Activated naive CD8-positive, alpha-beta T cell treated with anti-CD3 and anti-CD28 coated beads for 36 hours (primary cell): Measurements from ENCODE around the gene GSTA5. TPM values are rescaled to one million over a fixed set of nuclear protein-coding genes. Genes with fewer than 3 reads are reported as not detected.
"Not testable (repeated sequence)": the region's sequence is repeated elsewhere in the genome, so short reads cannot be mapped to it uniquely, and the experiment has no call there.

Experiments used
- DNase-seq: peaks from one replicate; pipeline ENCODE4 v3.0.0; 2021
- H3K27ac Mint-ChIP-seq: one replicate; pipeline ENCODE4 v1.8.0; 2022; ENCODE audit warnings: mild to moderate bottlenecking, moderate library complexity, mixed read lengths
- H3K27me3 Mint-ChIP-seq: one replicate; pipeline ENCODE4 v1.8.0; 2022; ENCODE audit warnings: mild to moderate bottlenecking, mixed read lengths
- H3K36me3 Mint-ChIP-seq: one replicate; pipeline ENCODE4 v1.8.0; 2021; ENCODE audit warnings: mild to moderate bottlenecking, mixed read lengths
- H3K4me1 Mint-ChIP-seq: one replicate; pipeline ENCODE4 v1.8.0; 2021; ENCODE audit warnings: mixed read lengths
- H3K4me3 Mint-ChIP-seq: one replicate; pipeline ENCODE4 v1.8.0; 2022; ENCODE audit warnings: mild to moderate bottlenecking, moderate library complexity, mixed read lengths
- H3K9me3 Mint-ChIP-seq: one replicate; pipeline ENCODE4 v1.8.0; 2022; ENCODE audit warnings: mixed read lengths
- total RNA-seq, 2 experiments: library from RNA; stranded (reverse); gene quantifications; one replicate each; pipeline ENCODE4 v1.2.3, GENCODE V29; 2021

GSTA5 gene
- total RNA-seq, 2 experiments from 2014 or later, result not detected

- H3K4me3 Mint-ChIP-seq, result no peak overlapping the region
- no peaks in the 10 kb centered on the region for H3K4me1 Mint-ChIP-seq
- no peak overlapping the region for H3K27ac Mint-ChIP-seq
- peaks cover 6% of the 10 kb centered on the region for H3K27me3 Mint-ChIP-seq
- no peak for DNase-seq
- no peaks in the 10 kb centered on the region for H3K36me3 Mint-ChIP-seq
- H3K9me3 Mint-ChIP-seq, result no peaks in the 10 kb centered on the region
These were observed 18.8 kb downstream of the GSTA5 start for GRCh38 chr6:52821842-52822241.

- Mint-ChIP-seq H3K27ac (no peak overlapping the region), H3K27me3 (peaks cover 6% of the 10 kb centered on the region)
These were observed 20.4 kb downstream of the GSTA5 start for GRCh38 chr6:52820198-52820597.

GRCh38 chr6:52815167-52816092, 25.2 kb downstream of the GSTA5 start:
- Mint-ChIP-seq H3K27me3 (peaks cover 3% of the 10 kb centered on the region), H3K36me3 (no peaks in the 10 kb centered on the region), H3K4me1 (peaks cover 3% of the 10 kb centered on the region), H3K9me3 (no peaks in the 10 kb centered on the region), H3K27ac (no peak overlapping the region), H3K4me3 (no peak overlapping the region)
- peak; percentile 31 for DNase-seq

More at GRCh38 chr6:52820198-52820597, 20.4 kb downstream of the GSTA5 start:
- peaks cover 3% of the 10 kb centered on the region for H3K4me1 Mint-ChIP-seq
- H3K4me3 Mint-ChIP-seq, result no peak overlapping the region
- no peaks in the 10 kb centered on the region for H3K9me3 Mint-ChIP-seq
- no peak for DNase-seq
- H3K36me3 Mint-ChIP-seq, result no peaks in the 10 kb centered on the region

- H3K27ac Mint-ChIP-seq, H3K27me3 Mint-ChIP-seq, H3K9me3 Mint-ChIP-seq: not testable (repeated sequence)
These were observed 26.1 kb downstream of the GSTA5 start for GRCh38 chr6:52814545-52814944.

GRCh38 chr6:52809777-52810176, 30.8 kb downstream of the GSTA5 start:
- H3K9me3 Mint-ChIP-seq, H3K27ac Mint-ChIP-seq, H3K4me3 Mint-ChIP-seq, H3K27me3 Mint-ChIP-seq, H3K36me3 Mint-ChIP-seq, H3K4me1 Mint-ChIP-seq, DNase-seq: not testable (repeated sequence)

More at GRCh38 chr6:52814545-52814944, 26.1 kb downstream of the GSTA5 start:
- not testable (repeated sequence) for H3K4me3 Mint-ChIP-seq, H3K36me3 Mint-ChIP-seq, DNase-seq, H3K4me1 Mint-ChIP-seq

GRCh38 chr6:52808660-52809059, 32.0 kb downstream of the GSTA5 start:
- no peak overlapping the region for H3K27ac Mint-ChIP-seq
- H3K4me1 Mint-ChIP-seq, result no peaks in the 10 kb centered on the region
- no peaks in the 10 kb centered on the region for H3K9me3 Mint-ChIP-seq
- DNase-seq, result no peak
- H3K36me3 Mint-ChIP-seq, result no peaks in the 10 kb centered on the region
- peaks cover 7% of the 10 kb centered on the region for H3K27me3 Mint-ChIP-seq
- H3K4me3 Mint-ChIP-seq, result no peak overlapping the region

GRCh38 chr6:52803668-52804255, 36.9 kb downstream of the GSTA5 start, which contains the start of gene GSTA1:
Gene GSTA1 (minus strand): TSS chr6:52803816. CDS start chr6:52799267, 4,549 bp downstream.
- H3K27me3 Mint-ChIP-seq, result peaks cover 26% of the 10 kb centered on the region
- H3K4me3 Mint-ChIP-seq, H3K36me3 Mint-ChIP-seq, H3K4me1 Mint-ChIP-seq, H3K27ac Mint-ChIP-seq, DNase-seq, H3K9me3 Mint-ChIP-seq: not testable (repeated sequence)

- H3K4me3 Mint-ChIP-seq, result no peak overlapping the region
- no peak for DNase-seq
- peaks cover 26% of the 10 kb centered on the region for H3K27me3 Mint-ChIP-seq
- H3K4me1 Mint-ChIP-seq, result no peaks in the 10 kb centered on the region
- H3K9me3 Mint-ChIP-seq, result no peaks in the 10 kb centered on the region
- H3K36me3 Mint-ChIP-seq, result no peaks in the 10 kb centered on the region
- H3K27ac Mint-ChIP-seq, result no peak overlapping the region
These were observed 37.8 kb downstream of the GSTA5 start for GRCh38 chr6:52802806-52803205.

- no peak for DNase-seq
- no peaks in the 10 kb centered on the region for H3K36me3 Mint-ChIP-seq
- H3K4me3 Mint-ChIP-seq, result no peak overlapping the region
- H3K27ac Mint-ChIP-seq, result no peak overlapping the region
- peaks cover 34% of the 10 kb centered on the region for H3K27me3 Mint-ChIP-seq
- H3K9me3 Mint-ChIP-seq, result no peaks in the 10 kb centered on the region
- no peaks in the 10 kb centered on the region for H3K4me1 Mint-ChIP-seq
These were observed 39.3 kb downstream of the GSTA5 start for GRCh38 chr6:52801188-52801841.

GRCh38 chr6:52799272-52799671, 41.3 kb downstream of the GSTA5 start:
- H3K4me3 Mint-ChIP-seq, H3K4me1 Mint-ChIP-seq: not testable (repeated sequence)

GRCh38 chr6:52794366-52794765, 46.2 kb downstream of the GSTA5 start:
- not testable (repeated sequence) for H3K27me3 Mint-ChIP-seq, H3K9me3 Mint-ChIP-seq, H3K27ac Mint-ChIP-seq, H3K4me3 Mint-ChIP-seq, H3K36me3 Mint-ChIP-seq, H3K4me1 Mint-ChIP-seq, DNase-seq

More at GRCh38 chr6:52799272-52799671, 41.3 kb downstream of the GSTA5 start:
- not testable (repeated sequence) for H3K9me3 Mint-ChIP-seq, DNase-seq, H3K36me3 Mint-ChIP-seq, H3K27ac Mint-ChIP-seq
- peaks cover 30% of the 10 kb centered on the region for H3K27me3 Mint-ChIP-seq

- H3K4me3 Mint-ChIP-seq, result no peak overlapping the region
- H3K27me3 Mint-ChIP-seq, result peaks cover 13% of the 10 kb centered on the region
- H3K4me1 Mint-ChIP-seq, result peaks cover 2% of the 10 kb centered on the region
- no peaks in the 10 kb centered on the region for H3K36me3 Mint-ChIP-seq
- no peak for DNase-seq
- H3K9me3 Mint-ChIP-seq, result peaks cover 4% of the 10 kb centered on the region
- no peak overlapping the region for H3K27ac Mint-ChIP-seq
These were observed 49.8 kb downstream of the GSTA5 start for GRCh38 chr6:52790861-52791260.

- not testable (repeated sequence) for H3K4me3 Mint-ChIP-seq, H3K27ac Mint-ChIP-seq, DNase-seq, H3K9me3 Mint-ChIP-seq, H3K4me1 Mint-ChIP-seq, H3K36me3 Mint-ChIP-seq
- H3K27me3 Mint-ChIP-seq, result peaks cover 13% of the 10 kb centered on the region
These were observed 51.0 kb downstream of the GSTA5 start for GRCh38 chr6:52789658-52790057.

- Mint-ChIP-seq H3K27ac (no peak overlapping the region), H3K36me3 (no peaks in the 10 kb centered on the region), H3K9me3 (peaks cover 7% of the 10 kb centered on the region), H3K27me3 (peaks cover 13% of the 10 kb centered on the region), H3K4me1 (peaks cover 2% of the 10 kb centered on the region), H3K4me3 (no peak overlapping the region)
- DNase-seq, result no peak
These were observed 52.1 kb downstream of the GSTA5 start for GRCh38 chr6:52788478-52788877.

- Mint-ChIP-seq H3K27ac (no peak overlapping the region), H3K9me3 (peaks cover 7% of the 10 kb centered on the region), H3K36me3 (no peaks in the 10 kb centered on the region), H3K27me3 (peaks cover 13% of the 10 kb centered on the region), H3K4me3 (no peak overlapping the region), H3K4me1 (peaks cover 2% of the 10 kb centered on the region)
- no peak for DNase-seq
These were observed 52.7 kb downstream of the GSTA5 start for GRCh38 chr6:52787917-52788316.
